HG02571 (cell line): ENCODE results near the gene PTPRM.

Experiments used
- ATAC-seq: cut with Tn5 transposase; IDR thresholded peaks from one replicate; pipeline ENCODE4 v1.9.1; 2021; ENCODE audit warnings: mild to moderate bottlenecking, moderate library complexity; ENCODE audit not compliant: unreplicated experiment

The PTPRM gene

DNA sequence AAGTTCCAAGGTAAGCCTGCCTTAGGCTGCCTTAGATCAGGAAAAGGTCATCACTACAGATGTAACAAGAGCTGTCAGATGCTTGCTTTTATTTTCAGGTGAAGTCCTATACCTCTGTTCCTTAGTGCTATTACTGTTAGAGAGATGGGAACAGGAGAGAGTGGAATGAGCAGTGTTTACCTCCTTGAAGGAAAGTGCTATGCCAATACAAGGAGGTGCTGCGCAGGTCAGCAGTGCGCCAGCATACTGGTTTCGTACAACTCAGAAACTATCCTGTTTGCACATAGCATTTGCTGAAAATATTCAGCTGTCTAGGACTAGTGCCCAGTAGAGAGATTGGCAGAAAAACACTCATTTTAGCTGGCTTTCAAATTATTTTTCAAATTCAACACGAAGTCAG is 629.1 kb downstream of the PTPRM start:
- ATAC-seq: no peak

DNA sequence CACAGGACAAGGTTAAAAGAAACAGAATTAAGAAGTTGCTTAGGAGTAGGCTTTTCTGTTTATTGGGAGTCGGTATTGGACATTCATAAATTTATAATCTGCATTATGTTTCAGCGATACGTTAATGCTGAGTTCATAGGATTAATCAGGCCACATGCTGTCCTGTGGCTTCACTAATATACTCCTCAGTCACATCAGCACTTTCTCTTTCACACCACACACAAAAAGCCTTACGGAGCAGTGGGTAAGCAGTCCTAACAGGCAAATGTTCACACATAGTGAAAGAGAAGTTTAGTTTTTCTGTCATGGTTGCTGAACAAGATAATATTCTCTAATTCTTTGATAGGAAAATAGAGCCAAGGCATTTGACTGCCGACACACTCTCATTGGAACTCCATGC is 630.4 kb downstream of the PTPRM start:
- ATAC-seq: no peak

DNA sequence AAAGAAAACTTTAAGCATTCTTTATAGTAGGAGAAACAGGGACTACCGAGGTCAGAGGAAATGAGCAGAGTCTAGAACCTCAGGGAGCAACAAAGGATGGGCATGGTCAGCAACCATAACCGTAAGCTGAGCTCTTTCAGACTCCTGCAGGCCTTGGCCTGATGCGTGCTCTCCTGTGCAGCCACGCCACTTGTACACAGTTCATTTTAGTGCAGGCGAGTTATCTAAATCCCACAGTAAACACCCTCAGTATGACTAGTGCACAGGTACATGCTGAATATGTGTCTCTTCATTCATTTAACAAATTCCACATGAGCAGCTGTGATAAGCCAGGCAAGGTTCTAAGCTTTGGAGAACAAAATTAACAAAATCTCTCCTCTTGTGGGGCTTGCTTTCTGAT is 640.9 kb downstream of the PTPRM start:
- no peak for ATAC-seq

GRCh38 chr18:8208716-8209115 is 641.6 kb downstream of the PTPRM start:
- ATAC-seq: no peak

- ATAC-seq: no peak
Observed at GRCh38 chr18:8212896-8213780, 646.0 kb downstream of the PTPRM start.

DNA sequence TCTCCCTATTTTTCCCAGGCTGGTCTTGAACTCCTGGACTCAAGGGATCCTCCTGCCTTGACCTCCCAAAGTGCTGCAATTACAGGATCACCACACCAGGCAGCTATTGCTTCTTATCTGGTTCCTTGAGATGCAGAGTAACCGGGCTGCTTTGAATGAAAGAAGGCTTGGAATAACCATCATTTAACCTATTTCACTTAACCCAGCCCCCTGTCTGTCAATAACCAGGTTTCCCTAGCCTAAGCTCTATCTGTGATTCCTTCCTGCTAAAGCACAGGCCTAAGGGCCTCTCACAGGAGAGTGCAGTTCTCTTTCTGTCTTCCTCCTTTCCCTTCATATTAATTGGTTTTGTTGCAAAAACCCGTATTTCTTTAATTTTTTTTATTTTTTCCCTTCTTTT is 648.6 kb downstream of the PTPRM start:
- no peak for ATAC-seq

GRCh38 chr18:8217051-8217564 is 650.0 kb downstream of the PTPRM start:
- no peak for ATAC-seq

DNA sequence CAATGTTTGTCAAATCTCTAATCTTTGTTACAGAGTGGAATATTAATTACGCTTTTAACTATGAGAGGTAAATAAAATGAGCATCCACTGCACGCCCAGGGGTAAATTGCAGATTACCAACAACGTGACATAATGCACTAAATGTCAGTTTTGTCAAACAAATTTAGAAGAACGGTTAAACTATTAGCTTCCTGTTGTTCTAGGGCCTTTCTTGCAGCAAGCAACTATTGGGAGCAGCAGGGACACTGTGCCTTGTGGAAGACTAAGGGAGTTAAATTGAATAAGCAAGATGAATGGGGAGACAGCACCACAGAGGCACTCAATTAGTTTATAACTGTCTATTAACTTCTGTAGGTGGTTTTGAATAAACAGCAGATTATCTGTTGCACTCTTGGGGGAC is 651.1 kb downstream of the PTPRM start:
- ATAC-seq: no peak

DNA sequence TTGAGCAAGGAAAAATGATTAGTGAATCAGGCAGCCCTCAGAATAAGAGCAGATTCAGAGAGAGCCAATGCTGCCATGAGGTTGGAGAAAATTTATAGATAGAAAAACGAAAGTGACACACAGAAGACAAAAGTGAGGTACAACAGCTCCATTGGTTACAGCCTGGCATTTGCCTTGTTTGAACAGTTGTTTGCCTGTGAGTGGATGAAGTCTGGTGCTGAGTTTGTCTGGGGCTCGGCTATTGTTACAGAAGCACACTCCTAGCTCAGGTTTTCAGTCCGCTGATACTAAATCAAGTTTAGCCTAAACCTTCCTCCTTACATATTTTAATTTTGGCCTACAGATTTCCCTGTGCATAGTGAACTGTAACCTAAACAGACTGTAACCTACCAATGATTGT is 654.3 kb downstream of the PTPRM start:
- ATAC-seq: no peak

DNA sequence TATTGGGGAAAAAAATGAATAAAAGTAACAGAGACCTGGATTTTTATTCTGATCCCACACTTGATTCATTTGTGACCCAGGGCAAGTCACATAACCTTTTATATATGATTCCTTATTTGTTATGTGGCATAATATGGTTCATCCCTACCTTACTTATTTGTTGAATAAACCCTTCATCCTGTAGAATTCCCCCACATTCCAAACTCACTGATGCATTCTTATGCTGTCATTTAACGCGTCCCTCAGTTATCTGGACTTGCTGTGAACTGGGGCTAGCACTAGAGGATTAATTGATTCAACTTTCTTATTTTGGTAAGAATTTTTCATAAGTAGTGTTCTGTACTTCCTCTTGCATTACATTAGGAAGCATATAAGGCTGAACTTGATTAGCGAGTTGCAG is 657.5 kb downstream of the PTPRM start:
- no peak for ATAC-seq

- ATAC-seq: no peak
Observed at GRCh38 chr18:8229040-8229439, 661.9 kb downstream of the PTPRM start.

DNA sequence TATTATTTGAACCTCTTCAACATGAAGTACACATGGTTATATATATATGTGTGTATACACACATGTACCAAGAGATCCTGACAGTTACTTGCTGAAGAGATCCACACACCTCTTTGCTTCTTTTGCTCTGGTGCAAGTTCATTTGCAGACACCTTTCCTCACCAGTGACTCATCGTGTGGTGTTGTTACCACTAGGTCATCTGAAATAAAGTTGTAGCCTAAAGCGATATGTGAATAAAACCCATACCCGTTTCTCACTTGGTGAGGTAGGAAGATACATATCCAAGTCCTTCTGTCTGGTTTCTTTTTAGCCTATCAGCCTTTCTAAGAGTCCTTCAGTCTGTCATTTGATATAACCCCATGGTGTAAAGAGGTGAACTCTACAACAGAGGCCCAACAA is 662.7 kb downstream of the PTPRM start:
- ATAC-seq: no peak

DNA sequence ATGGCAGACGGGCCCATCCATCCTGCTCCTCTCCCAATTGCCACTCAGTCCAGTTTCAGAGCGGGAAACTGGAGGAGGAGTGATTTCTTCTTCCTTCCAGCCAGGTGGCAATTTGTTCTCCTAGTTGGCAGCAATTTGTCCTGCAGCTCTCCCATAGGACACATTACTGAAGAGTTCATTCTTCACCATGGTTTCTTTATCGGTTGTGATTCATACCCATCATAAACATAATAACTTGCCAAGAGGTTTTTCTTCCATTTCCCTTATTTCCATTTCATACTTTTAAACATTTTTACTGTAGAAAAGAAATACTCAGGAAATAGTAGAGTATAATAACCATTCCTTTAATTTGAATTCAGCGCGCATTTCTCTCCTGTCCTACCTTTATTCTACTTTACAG is 664.2 kb downstream of the PTPRM start:
- ATAC-seq: no peak

GRCh38 chr18:8232791-8233190 is 665.7 kb downstream of the PTPRM start:
- ATAC-seq: no peak

DNA sequence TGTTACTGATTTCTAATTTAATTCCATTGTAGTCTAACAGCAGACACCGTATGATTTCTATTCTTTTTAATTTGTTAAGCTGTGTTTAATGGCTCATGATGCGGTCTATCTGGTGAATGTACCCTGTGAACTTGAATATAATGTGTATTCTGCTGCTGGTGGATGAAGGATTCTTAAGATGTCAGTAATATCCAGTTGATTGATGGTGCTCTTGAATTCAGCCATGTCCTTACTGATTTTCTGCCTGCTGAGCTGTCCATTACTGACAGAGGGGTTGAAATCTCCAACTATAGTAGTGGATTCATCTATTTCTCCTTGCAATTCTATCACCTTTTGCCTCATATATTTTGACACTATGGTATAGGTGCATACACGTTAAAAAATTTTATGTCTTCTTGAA is 668.8 kb downstream of the PTPRM start:
- ATAC-seq: no peak

DNA sequence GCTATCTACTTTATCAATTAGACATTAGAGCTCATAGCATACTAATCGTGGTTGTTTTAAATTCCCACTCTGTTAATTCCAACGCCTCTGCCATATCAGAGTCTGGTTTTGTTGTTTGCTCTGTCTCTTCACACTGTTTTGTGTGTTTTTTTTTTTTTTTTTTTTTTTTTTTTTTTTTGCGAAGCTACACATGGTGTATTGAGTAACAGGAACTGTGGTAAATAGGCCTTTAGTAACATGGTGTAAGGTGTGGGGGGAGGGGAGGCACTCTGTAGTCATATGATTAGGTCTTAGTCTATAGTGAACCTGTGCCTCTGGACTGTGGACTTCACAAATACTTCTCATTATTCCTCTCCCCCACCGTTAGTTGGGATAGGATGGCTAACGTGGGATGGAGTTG is 671.4 kb downstream of the PTPRM start:
- no peak for ATAC-seq

DNA sequence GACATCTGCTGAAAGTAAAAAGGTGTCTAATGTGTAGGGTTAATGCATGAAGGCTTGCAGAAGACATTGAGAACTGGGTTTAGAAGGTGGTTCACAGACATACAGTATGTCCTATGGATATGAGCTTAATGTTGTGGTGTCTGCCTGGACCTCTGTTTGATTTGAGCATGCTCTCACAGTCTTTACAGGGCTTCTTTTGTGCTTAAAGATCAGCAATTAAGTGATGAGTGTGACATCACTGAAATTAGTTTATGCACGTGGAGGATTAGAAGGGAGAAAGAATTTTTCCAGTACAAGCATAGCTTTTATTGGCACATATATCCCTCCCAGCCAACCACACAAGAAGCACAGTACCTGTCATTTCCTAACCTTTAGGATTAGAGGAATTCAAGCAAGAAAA is 674.6 kb downstream of the PTPRM start:
- ATAC-seq: no peak

- no peak for ATAC-seq
Observed at GRCh38 chr18:8242151-8242696, 675.1 kb downstream of the PTPRM start.

DNA sequence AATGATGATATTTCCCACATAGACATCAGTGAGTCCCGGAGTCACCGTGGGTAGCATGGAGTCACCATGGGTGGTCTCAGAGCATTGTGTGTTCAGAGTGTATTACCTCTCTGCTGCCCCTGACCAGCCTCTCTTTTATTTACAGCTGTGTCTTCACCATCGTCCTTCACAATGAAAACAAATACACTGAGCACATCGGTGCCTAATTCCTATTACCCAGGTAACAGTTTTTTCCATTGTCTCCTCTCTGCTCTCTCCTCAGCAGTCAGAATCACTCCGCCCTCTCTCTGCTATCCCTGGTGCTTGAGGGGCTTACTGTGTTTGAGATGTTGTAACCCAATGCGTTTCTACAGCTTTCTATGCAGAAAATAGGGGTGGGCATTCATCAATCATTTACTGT is 680.6 kb downstream of the PTPRM start:
- no peak for ATAC-seq

DNA sequence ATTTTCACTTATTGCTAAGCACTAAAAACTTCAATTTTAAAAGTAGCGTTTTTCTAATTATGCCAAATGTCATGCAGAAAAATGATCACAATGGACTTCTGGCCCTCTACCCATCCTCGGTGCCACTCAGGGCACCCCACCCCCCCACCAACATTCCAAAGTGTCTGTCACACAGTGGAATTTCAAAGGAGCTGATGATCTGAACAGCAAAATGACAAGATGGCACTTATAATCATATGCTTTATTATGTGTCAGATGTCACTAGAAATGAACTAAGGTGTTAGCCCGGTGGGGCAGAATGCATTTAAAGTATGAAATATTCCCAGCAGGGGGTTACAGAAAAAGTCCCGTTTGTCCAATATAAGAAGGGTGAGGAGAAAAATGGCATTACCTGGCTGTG is 681.5 kb downstream of the PTPRM start:
- no peak for ATAC-seq

GRCh38 chr18:8249811-8250210 is 682.7 kb downstream of the PTPRM start:
- ATAC-seq: no peak

- ATAC-seq: no peak
Observed at GRCh38 chr18:8252371-8252770, 685.3 kb downstream of the PTPRM start.

GRCh38 chr18:8253944-8254343 is 686.8 kb downstream of the PTPRM start:
- no peak for ATAC-seq
